ENCODE data around the gene ACSS1.

The ACSS1 gene

DNA sequence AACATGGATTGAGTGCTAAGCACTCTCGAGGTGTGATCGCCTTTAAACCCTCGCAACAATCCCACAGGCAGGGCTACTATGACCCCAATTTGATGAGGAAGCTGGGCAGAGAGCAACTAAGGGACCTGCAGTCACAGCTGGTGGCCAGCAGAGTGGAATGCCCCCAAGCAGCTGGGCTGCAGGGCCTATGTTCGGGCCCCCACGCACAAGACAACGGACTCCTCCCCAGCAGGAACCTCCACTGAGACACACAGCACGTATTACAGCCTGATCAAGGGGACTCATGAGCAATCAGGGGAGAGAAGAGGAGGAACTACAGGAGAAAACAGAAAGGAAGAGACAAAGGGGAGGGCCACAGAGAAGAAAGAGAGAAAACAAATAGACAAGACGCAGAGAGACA lies 87.2 kb downstream of the ACSS1 start:
- ChIA-PET POLR2A (no interaction called here), CTCF (no interaction called here)
- TF ChIP-seq, protein P1, sequence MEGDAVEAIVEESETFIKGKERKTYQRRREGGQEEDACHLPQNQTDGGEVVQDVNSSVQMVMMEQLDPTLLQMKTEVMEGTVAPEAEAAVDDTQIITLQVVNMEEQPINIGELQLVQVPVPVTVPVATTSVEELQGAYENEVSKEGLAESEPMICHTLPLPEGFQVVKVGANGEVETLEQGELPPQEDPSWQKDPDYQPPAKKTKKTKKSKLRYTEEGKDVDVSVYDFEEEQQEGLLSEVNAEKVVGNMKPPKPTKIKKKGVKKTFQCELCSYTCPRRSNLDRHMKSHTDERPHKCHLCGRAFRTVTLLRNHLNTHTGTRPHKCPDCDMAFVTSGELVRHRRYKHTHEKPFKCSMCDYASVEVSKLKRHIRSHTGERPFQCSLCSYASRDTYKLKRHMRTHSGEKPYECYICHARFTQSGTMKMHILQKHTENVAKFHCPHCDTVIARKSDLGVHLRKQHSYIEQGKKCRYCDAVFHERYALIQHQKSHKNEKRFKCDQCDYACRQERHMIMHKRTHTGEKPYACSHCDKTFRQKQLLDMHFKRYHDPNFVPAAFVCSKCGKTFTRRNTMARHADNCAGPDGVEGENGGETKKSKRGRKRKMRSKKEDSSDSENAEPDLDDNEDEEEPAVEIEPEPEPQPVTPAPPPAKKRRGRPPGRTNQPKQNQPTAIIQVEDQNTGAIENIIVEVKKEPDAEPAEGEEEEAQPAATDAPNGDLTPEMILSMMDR (IDR thresholded peaks at IDR 0.05; ENCODE audit: insufficient read depth, low read length, missing control alignments), result no peak
- no peak for DNase-seq (ENCODE audit: low read depth, low spot score)
- no peak overlapping the region for H3K4me3 ChIP-seq (ENCODE audit: low read depth, low read length)

DNA sequence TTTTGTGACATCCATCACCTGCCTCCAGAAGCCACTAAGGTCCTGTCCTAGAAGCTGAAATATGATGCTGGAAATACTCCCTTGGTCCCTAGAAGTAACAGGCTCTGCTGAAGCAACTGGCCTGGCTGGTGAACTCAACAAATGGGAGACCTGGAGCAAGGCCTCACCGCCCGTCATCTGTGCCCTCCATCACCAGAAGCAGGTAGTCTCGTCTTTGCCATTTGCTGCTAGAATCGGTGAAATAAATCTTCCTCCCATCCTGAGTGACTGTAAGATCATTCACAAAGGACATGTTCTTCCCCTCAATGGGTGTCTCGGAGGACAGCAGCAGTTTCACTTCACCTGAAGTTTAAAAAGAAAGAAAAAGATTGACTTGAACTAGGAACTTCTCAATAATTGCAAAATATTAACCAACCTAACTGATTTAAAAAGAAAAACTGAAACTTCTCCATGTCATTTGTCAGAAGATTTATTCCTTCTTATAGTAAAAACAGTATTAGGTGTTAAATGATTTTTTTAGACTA lies 87.8 kb downstream of the ACSS1 start:
- DNase-seq (ENCODE audit: low read depth, low spot score), result no peak
- POLR2A ChIA-PET, result no interaction called here
- TF ChIP-seq, protein P1 (IDR thresholded peaks at IDR 0.05; ENCODE audit: insufficient read depth, low read length, missing control alignments), result no peak
- CTCF ChIA-PET, result no interaction called here
- no peak overlapping the region for H3K4me3 ChIP-seq (ENCODE audit: low read depth, low read length)

DNA sequence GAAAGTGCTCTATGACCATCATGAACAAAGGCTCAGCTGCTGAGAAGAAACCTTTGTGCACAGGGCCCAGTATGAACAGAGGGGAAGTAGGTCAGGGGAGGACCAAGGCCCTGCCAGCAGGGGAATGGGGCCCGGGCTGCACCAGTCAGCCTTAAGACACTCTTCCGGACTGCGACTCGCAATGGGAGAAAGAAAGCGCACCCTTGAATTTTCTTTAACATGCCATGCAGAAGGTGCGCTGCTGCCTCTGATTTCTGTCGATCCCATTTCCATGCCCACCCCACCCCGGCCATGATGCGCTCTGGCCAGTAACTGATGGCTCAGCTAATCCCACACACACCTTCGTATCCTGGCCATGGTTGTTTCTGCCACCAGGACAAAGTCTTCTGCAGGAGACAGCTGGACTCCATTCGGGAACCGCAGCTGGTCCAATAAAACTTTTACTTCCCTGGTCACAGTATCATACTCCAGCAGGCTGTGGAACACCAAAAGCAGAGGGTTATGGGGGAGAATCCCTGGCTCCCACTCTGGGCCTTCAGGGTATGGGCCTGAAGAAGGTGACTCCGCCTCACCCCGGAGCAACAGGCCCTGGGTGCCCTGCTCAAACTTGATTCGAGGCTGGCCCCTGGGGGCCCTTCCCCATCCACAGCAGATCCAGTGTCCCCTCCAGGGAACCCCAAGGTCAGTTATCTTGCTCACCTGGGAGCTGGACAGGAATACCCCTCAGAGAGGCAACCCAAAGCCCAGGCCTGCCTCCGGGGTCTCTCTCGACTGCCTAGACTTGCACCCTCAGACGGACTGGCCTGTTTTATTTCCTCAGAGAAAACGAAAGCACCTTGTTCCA lies 88.5 kb downstream of the ACSS1 start:
- no peak overlapping the region for H3K4me3 ChIP-seq (ENCODE audit: low read depth, low read length)
- no peak for DNase-seq (ENCODE audit: low read depth, low spot score)
- ChIA-PET POLR2A (no interaction called here), CTCF (no interaction called here)
- TF ChIP-seq, protein P1 (IDR thresholded peaks at IDR 0.05; ENCODE audit: insufficient read depth, low read length, missing control alignments), result no peak

DNA sequence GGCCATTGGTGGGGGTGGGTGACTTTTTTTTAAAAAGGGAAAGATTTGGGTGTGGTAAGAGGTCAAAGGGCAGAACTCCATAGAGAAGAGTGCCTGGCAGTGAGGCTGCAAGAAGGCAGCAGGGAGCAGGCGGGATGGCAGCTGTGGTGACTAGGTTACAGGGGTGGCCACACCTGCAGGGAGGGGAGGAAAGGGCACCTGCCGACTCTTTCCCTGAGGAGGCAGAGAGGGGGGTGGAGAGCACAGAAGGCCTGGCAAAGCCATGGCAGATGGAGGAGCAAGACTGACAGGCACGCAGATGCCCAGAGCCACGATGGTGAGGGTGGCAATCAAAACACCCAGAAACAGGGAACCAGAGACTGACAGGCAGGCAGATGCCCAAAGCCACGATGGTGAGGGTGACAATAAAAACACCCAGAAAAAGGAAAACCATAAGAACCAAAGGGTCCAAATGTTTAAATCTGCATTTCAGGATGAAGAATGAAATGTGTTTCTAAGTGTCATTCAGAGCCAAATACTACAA lies 89.6 kb downstream of the ACSS1 start:
- CTCF ChIA-PET, result no interaction called here
- no peak overlapping the region for H3K4me3 ChIP-seq (ENCODE audit: low read depth, low read length)
- TF ChIP-seq, protein P1 (IDR thresholded peaks at IDR 0.05; ENCODE audit: insufficient read depth, low read length, missing control alignments), result no peak
- POLR2A ChIA-PET, result no interaction called here
- DNase-seq (ENCODE audit: low read depth, low spot score), result no peak

DNA sequence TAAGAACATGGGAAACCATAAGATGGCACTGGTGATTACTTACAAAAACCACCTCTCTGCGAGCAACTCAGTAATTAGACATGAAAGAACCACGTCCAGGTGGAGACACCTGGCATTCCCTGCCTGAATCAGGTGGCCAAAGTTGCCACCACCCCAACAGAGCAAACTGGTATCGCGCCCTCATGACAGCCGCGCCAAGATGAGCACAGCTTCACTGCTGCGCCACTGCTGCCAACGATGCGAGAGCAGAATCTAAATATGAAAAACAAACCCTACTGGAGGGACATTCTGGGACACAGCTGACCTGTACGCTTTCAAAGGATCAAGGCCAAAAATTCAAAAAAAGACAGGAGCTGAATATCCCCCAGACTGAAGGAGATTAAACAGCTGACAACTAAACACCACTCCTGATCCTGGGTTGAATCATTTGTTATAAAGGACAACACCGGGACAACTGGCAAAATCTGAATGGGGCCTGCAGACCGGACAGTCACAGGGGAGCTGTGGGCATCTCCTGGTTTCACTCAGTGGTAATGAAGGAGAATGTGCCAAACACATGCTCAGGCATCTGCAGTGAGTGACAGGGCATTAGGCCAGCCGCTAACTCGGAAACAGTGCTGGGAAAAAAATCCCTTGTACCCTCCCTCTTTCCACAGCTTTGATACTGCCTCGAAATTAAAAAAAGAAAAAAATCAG lies 91.5 kb downstream of the ACSS1 start:
- DNase-seq (ENCODE audit: low read depth, low spot score), result no peak
- H3K4me3 ChIP-seq (ENCODE audit: low read depth, low read length), result no peak overlapping the region
- TF ChIP-seq, protein P1 (IDR thresholded peaks at IDR 0.05; ENCODE audit: insufficient read depth, low read length, missing control alignments), result no peak
- POLR2A ChIA-PET, result no interaction called here
- CTCF ChIA-PET, result no interaction called here
